Fibroblast of peridontal ligament (primary cell): ENCODE data around the gene RPS16.

ENCODE experiments used
- DNase-seq: peaks from one replicate; pipeline ENCODE4 v3.0.0-alpha.2; 2010; ENCODE audit errors: extremely low read depth

Gene RPS16

DNA sequence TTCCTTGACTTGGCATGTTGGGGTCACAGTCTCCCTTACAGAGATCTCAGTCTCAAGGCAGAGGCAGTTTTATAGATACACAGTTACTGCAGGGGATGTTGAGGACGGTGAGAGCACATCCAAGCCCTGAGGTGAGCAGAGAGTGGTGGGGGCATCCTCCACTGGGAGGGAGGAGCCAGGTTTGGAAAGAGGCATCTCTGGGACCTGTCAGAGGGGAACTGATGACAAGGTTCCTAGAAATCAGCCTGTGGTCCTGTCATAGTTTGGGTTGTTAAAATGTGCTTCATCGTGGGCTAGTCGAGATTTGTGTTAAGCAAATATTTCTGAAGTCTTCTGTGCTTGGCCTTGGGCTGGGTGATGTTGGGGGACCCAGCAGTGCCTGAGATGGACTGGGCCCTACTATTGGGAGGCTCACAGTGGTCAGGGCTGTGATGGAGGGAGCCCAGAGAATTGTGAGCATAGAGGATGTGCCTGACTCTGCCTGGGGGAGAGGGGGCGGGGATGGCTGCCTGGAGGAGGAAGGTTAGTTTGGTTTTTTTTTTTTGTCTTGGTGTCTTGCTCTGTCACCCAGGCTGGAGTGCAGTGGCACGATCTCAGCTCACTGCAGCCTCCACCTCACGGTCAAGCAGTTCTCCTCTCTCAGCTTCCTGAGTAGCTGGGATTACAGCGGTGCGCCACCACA, 13.5 kb upstream of the RPS16 start:
- DNase-seq: no peak

DNA sequence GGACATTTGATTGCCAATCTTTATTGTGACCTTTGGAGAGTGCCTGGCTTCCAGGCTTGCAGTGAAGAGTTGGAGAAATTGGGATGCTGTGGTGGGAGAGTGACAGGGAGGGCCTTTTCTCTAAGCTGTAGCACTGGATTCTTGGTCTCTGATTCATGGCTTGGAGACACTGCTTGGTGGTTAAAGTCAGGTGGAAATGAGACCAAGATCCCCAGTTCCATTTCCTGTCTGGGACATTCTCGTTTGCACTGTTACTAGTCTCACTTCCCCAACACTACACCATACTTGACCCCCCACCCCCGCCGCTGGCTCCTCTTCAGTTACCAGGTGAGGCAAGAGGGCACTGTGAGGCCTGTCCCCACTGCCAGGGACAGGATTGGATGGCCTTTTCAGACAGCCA, 12.5 kb upstream of the RPS16 start:
- no peak for DNase-seq

DNA sequence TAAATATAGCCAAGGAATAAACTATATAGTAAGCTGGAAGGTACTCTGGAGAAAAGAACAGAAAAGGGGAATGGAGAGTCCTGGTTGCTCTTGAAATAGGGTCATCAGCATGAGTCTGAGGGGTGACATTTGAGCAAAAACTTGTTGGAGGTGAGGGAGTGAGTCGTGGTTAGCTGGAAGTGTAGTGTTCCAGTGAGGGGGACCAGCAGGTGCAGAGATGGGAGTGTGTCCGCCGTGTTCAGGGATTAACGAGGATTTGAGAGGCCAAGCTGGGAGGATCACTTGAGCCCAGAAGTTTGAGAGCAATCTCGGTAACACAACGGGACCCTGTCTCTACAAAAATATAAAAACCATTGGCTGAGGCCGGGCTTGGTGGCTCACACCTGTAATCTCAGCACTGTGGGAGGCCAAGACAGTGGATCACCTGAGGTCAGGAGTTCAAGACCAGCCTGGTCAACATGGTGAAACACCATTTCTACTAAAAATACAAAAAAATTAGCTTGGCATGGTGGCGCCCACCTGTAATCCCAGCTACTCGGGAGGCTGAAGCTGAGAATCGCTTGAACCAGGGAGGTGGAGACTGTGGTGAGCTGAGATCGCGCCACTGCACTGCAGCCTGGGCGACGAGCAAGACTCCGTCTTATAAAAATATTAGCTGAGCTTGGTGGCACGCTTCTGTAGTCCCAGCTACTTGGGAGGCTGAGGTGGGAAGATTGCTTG, 10.8 kb upstream of the RPS16 start:
- no peak for DNase-seq

DNA sequence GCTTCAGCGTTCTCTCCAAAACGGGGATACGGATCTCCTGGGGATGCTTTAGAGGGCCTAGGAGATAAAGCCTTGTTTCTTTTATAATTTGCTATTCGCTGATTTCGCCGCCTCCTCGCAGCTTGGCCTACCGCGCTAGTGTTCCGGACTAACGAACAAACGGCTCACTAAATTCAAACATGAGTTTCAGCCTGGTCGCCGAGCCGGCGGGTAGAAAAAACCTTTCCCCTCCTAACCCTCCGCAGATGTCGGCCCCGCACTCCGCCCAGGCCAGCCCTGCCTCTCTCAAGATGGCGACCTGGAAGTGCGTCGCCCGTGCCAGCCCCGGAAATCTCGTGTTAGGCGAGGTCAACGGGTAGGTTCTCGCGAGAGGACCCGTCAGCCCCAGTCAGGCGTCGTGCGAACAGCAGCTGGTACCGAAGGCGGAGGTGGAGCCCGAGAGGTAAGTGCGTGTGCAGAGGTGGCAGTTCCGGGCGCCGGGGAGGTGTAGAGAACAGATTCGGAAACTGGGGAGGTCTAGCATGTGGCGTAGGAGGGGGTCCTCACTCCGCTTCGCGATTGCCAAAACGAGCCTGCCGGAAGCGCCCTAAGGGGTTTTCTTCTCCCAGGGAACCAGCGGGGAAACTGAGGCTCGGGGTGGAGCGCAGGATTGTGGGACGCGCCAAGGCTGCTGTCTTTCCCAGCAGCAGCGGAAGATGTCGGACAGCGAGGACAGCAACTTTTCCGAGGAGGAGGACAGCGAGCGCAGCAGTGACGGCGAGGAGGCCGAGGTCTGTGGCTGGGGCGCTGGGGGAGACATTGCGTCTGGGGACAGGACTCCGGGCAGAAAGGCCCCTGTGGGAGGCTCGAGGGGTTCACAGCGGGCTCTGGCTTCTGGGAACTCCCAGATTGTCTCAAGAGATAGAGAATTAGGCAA, 9.7 kb upstream of the RPS16 start, which contains the start of gene SUPT5H:
TSS of gene SUPT5H (plus strand) at position 387 of the 916 bp plus-strand sequence. CDS start at position 696, 309 bp downstream.
- DNase-seq: peak; percentile 97

DNA sequence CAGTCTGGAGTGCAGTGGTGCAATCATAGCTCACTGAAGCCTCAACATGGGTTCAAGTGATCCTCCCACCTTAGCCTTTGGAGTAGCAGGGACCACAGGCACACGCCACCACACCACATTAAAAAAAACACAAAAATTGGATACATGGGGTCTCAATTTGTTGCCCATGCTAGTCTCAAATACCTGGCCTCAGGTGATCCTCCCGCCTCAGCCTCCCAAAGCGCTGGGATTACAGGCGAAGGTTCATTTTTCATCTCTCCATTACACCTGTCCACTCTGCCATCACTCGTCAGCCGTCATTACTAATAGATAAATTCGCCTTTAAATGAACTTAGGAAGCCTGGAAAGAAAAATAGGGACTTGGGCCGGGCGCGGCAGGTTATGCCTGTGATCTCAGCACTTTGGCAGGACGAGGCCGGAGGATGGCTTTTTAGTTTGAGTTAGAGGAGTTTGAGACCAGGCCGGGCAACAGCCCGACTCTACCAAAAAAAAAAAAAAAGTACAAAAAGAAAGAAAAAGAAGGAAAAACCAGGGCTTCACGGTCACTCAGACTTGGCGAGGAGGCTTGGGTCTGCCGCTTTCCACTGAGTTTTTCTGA, 8.9 kb upstream of the RPS16 start:
- peak; percentile 50 for DNase-seq

DNA sequence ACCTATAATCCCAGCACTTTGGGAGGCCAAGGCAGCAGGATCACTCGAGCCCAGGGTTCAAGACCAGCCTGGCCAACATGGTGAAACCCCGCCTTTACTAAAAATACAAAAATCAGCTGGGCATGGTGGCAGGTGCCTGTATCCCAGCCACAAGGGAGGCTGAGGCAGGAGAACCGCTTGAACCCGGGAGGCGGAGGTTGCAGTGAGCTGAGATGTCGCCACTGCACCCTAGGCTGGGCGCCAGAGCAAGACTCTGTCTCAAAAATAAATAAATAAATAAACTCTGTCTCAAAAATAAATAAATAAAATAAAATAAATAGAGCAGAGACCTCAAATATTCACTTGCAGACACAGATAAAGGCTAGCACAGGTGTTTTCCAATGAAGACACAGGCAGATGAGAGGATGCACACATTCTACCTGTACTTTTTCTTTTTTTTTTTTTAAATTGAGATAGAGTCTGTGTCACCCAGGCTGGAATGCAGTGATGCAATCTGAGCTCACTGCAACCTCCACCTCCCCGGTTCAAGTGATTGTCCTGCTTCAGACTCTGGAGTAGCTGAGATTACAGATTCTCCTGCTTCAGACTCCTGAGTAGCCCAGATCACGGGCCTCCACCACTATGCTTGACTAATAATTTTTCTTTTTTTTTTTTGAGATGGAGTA, 2.7 kb upstream of the RPS16 start:
- no peak for DNase-seq

DNA sequence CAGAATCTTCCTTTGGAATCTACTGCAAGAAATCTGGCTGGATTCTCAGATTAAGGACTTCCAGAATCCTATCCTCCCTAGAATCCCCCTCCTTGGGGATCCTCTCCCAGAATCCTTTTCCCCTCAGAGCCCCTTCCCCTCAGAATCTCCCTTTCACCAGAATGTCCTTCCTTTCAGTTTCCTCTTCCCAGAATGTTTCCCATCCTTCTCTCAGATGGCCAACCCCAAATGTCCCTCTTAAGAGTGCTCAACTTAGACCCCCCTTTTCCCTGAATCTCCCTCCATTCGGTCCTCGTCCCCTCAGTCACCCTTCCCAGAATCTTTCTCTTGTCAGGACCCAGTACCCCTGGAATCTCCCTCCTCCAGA, 584 bp upstream of the RPS16 start:
- no peak for DNase-seq

DNA sequence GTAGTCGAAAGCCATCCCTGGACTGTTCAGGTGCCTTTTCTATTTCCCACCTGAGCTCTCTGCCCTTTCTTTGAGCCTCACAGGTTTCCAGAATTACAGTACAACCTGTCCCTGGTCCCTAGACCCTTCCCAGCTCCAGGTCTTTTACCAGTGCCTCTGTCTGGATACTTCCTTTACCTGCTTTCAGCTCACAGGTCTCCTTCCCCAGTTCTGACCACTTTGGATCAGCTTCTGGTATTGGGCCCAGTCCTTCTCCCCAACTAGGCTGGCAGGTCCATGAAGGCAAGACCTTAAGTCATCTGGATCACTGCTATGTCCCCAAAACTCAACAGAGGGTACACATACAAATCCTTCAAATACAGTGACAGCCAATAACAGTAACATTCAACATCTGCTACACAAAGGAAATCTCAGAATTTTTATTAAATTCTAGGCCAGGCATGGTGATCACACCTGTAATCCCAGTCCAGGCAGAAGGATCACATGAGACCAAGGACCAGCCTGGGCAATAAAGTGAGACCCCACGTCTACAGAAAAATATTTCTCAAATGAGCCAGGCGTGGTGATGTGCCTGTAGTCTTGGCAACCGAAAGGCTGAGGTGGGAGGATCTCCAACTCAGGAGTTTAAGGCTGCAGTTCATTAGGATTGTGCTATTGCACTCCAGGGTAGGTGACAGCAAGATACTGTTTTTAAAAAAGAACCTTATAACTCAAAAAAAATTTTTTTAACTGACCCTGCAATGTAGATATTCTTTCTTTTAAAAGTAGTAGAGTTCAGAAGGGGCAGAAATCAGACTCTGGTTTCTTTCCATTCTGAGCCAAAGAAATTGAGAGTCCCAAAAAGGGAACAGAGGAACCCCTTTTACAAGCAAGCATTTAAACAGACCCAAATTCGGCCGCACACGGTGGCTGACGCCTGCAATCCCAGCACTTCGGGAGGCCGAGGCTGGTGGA, 1.3 kb downstream of the RPS16 start:
- no peak for DNase-seq

DNA sequence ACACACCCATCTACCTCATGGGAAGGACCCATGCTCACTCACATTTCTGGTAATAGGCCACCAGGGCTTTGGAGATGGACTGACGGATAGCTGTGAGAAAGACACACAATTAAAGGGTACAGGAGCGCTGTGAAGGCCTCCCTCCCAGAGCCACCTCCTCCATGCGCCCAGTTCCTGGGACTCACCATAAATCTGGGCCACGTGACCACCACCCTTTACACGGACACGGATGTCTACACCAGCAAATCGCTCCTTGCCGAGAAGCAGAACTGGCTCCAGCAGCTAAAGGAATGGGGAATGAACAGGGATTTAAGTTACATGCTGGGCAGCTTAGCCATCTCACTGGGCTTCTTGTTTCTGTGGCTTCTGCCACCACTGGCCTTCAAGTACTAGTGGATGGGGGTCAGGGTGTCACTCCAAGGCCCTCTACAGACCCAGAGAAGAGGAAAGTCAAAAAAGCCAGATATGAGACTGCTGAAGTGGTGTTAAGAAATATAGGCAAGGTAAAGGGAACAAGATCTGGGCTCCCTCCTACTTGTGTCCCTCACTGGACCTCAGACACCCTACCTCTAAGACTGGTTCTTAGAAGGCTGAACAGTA, 2.2 kb downstream of the RPS16 start:
- no peak for DNase-seq

DNA sequence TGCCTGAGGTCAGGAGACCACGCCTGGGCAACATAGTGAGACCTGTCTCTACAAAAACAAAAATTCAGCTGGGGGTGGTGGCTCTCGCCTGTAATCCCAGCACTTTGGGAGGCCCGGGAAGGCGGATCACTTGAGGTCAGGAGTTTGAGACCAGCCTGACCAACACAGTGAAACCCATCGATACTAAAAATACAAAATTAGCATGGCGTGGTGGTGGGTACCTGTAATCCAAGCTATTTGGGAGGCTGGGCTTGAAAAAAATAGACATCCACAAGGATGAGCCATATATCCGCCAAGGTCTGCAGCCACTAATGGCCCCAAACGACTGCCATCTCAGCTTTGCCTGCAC, 3.1 kb downstream of the RPS16 start:
- DNase-seq: no peak

DNA sequence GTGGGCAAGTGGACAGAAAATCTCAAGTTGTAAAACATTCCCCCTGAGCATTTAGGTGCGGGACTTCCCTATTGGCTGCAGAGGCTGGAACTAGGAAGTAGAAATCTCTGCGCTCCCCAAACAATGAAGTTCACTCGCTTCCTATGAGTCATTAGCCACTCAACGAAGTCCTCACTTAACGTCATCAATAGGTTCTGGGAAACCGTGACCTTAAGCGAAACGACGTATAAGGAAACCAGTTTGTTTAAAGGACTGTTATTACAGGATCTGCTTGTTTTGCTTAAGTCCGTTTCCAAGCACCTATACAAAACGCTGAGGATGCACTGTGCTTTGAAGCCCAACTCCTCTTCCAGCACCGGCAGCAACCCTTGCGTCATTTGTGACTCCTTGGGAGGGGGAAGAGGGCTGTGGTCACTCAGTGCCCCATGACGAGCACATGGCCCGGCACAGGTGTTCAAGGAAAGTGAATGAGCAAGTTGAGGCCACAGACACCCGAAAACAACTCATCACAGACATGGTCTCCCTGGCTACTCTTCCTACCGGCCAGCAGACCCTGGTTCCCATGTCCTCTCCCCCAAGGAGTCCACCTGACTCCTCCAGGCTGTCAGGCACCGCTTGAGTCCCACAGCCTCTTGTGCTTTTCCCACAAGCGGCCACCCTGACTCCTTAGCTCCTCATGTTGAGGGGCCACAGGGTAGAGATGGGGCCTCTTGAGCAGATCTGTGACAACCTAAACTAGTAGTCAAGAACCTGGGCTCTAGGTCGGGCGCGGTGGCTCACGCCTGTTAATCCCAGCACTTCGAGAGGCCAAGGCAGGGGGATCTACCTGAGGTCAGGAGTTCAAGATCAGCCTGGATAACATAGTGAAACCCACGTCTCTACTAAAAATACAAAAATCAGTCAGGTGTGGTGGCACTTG, 4.8 kb downstream of the RPS16 start:
- peak; percentile 43 for DNase-seq

DNA sequence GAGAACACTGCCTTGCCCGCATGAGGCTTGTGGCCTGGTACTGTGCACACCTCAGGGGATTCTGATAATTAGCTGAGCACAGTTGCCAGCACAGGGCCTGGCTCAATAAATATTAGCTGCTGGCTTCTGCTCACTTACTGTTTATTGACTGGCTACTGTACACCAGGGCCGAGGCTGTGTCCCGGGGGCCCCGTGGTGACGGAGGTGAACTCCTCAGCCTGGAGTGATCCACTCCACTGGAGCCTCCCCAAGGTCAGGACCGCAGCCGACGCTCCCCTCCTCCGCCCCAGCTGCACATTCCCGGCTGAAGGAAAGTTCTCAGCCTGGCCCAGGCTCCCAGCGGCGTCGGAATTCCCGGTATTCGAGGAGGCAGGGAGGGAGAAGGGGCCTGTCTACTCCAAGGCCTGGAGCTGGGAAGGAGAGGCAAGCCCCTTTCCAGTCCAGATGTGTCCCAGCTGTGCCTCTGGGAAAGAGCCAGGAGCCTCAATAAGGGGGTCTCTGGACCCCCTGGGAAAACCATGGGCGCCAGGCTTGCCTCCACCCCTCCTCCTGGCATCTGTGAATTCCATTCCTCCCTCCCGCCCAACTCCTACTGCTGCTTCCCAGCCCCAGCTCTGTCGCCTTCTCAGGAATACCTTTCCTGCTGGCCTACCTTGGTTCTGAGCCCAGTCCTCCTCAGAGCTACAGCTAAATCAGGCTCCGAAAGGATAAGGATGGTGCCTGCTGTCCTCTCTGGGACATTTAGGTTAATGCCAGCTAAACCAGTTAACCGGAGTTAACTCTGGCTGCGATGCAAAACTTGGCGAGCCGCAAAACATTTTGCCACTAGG, 7.3 kb downstream of the RPS16 start:
- peak; percentile 88 for DNase-seq

DNA sequence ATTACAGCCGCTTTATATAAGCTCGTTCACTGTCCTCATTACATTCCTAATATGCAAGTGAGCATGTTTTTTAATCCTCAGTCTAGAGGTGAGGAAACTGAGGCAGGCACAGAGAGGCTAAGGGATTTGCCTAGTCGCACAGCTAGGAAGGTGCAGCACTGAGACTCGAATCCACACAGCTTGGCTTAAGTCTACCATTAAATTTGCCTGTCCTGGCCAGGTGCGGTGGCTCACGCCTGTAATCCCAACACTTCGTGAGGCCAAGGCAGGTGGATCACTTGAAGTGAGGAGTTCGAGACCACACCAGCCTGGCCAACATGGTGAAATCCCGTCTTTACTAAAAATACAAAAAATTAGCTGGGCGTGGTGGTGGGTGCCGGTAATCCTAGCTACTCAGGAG, 8.0 kb downstream of the RPS16 start:
- DNase-seq: no peak

DNA sequence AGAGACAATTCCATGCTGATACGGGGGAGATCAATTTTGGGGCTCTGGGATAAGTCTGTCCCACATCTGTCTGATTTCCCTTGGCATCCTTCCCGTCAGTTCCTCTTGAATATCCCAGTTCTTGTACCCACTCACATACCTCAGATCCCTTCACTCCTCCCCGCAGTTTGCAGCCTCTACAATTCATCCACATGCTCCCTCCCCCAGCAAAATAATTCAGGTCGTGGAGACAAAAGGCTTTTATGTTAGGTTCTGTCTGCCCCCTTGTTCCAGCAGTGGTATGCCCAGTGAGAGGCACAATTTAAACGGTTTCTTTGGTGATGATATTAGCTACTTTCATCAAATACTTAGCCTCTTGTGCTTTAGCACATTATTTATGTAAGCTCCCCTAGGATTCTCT, 9.6 kb downstream of the RPS16 start:
- no peak for DNase-seq

DNA sequence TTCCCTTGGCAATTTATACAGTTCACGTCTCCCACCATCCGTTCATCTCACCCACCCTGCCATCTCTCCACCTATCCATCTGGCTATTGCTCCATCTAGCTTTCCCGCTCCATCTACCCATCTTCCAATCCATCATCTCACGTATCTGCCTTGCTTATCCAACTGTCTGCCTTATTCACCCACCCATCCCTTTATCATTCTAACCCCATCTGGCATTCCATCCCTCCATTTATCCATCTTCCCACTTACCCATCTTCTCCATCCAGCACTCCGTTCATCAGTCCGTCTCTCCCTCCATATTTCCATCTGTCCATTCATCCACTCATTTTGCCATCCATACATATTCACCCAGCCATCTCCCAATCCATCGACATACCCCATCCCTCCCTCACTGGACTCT, 10.0 kb downstream of the RPS16 start:
- no peak for DNase-seq

DNA sequence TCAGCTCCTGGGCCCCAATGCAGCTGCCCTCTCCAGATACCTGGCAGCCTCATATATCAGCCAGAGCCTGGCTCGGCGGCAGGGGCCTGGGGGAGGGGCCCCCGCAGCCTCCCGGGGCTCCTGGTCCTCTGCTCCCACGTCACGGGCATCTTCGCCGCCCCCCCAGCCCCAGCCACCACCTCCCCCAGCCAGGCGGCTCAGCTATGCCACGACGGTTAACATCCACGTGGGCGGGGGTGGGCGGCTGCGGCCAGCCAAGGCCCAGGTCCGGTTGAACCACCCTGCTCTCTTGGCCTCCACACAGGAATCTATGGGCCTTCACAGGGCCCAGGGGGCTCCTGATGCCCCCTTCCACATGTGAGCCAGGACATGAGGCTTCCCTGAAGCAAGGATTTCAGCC, 10.8 kb downstream of the RPS16 start:
- no peak for DNase-seq

DNA sequence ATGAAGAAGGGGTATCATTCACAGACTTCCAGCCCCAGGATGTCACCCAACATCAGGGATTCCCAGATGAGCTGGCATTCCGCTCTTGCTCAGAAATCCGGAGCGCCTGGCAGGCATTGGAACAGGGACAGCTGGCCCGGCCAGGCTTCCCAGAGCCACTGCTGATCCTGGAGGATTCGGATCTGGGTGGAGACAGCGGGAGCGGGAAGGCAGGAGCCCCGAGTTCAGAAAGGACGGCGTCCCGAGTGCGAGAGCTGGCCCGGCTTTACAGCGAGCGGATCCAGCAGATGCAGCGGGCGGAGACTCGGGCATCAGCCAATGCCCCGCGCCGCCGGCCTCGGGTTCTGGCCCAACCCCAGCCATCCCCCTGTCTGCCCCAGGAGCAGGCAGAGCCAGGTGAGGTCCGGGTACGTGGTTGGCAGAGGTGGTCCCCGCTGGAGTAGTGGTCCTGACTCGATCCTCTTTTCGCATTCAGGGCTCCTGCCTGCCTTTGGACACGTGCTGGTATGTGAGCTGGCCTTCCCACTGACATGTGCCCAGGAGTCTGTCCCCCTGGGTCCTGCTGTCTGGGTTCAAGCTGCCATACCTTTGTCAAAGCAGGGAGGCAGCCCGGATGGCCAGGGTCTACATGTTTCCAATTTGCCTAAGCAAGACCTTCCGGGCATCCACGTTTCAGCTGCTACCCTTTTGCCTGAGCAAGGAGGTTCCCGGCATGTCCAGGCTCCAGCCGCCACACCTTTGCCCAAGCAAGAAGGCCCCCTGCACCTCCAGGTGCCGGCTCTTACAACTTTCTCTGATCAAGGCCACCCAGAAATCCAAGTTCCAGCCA, 12.3 kb downstream of the RPS16 start:
- DNase-seq: no peak
